ENCODE results near the gene LRRC3C.
"Not testable (repeated sequence)": the region's sequence is repeated elsewhere in the genome, so short reads cannot be mapped to it uniquely, and the experiment has no call there.

The LRRC3C gene

DNA sequence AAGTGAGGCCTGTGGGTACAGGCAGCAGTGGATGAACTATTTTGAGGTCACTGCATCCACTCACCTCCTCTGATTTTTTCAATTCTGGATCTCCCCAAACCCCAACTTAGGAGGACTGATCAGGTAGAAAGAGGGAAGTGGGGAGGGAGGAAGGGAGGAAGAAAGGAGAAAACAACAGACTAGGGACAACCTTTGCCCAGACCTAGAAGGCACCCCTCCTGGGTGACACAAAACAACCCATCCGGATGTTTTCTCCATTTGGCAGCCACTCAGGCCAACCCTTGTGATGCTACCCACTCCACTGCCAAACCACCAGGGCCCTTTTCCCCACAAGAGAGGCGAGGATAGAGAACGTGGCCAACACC is 2.9 kb upstream of the LRRC3C start:
- no peak for DNase-seq

DNA sequence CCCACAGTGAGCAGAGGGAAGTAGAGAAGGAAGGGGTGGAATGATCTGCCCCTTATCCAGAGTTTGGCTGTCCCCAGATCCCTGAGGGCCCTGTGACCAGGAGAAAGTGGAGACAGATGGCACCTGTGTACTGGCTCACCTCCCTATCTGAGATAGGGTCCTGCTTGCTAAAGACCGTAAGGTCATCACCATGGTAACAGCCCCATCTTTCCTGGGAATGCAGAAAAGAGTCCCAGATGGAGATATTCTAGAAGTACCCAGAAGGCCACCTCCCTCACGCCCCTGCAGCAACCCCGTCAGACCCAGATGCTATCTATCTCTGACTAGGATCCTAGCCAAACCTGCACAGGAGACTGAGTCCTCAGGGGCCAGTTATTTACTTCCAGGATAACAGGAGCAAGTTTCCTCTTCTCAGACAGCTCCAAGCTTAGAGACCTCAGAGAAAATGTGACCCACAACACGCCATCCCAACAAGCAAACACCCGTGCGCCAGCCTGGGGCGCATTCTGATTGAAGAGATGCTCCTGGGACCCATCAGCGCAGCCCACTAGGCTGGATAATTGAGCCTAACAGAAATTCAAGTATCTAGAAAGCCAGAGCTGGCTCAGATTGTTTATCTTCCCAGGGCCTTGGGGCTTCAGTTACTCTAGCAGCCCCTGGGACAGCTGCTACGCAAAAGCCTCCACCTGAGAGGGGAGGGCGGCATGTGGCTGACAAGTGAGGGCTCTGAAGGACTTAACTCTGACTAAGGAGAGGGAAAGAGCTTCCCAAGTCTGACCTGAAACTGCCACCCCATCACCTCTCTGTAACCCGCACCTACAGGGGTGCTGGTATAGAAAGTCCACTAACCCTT is 2.0 kb upstream of the LRRC3C start:
- no peak for DNase-seq

DNA sequence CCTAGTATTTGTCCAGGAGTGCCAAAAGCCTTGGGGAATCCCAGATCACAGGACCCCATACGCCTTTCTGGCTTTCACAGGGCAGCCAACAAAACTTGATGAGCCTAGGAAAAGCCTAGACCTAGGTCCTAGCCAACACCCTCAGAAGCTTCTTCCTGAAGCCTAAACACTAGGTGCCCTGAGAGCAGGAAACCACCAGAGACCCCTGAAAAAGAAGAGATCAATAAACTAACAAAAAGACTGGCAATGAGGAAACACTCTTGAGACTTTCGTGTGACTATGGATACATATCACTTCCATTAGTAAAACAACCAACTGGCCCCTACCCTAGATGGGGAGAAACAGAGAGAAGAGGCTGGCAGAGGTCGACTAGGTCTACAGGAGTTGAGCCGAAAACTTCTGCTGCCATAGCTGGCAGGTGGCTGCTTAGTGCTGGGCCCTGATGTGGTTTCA is 1.4 kb upstream of the LRRC3C start:
- DNase-seq = no peak

- DNase-seq = peak; percentile 50
Observed at GRCh38 chr17:39926588-39927100, 888 bp upstream of the LRRC3C start.

DNA sequence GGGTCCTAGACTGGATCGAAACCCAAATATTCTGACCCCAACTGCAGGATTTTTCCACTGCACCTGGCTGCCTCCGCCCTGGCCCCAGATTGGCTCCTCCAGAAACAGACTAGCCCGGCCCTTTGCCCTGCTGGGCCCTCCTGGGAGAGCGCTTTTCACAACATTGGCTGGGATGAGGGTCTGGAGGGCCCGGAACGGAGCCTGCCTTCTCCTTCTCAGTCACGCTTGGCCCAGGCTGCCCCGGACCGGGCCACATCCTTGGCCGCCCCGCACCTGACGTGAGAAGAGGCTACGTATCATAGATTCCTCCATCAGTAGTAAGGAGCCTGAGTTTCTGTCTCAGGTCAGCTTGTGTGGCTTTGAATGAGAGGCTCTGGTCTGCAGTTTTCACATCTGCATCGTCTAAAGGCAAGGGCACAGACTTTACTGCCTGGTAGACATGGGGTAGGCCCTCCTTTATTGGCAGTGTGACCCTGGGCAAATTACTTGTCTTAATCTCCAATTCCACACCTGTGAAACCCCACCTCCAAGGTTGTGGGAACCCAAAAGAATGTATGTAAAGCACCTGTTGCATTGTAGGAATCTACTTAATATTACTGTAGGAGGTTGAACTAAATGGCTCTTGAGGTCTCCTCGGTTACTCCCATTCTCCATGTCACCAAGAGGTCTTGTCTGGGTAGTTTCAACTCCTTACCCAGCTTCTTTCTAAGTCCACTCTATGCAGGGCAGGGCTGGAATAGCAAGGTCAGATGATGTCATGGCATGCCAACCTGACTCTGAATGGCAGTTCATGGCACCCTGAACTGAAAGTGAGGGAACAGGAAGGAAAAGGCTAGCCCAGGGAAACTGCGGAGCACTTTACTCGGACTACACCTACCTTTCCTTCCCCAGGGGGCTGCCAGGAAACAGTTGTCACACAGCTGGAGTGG is 661 bp downstream of the LRRC3C start:
- DNase-seq = no peak

DNA sequence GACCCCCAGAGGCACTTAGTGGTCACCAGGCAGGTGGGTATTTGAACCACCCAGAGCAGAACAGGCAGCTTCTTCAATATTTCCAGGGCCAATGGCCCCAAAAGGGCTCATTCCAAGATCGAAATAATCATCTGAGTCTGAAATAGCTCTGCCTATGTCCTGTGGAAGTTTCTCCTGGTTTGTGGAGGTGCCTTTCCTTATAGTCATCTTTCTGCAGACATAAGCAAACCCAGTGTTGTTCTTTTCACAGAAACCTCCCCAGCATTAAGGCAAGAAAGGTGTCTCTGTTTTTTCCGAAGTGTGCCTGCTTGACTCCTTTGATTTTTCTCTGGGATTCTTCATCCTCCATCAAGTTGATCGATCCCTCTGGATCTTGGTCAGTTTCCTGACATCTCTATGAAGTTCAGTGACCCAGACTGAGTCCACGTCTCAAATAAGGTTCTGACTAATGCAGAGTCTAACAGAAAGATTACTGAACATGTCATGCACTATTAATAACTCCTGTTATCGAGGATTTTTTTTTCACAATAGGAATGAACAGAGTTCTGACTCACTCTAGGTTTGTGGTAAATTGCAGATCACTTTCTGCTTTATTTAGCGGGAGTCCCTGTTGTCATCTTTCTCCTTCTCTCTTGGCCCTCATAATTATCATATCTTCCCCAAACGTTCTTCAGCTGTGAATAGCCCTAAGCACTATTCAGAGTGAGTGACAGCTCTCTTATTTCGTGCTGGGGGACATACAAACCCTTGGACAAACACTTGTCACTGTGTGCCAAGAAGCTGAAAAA is 1.5 kb downstream of the LRRC3C start:
- no peak for DNase-seq

- no peak for DNase-seq
Observed at GRCh38 chr17:39929646-39930407, 2.3 kb downstream of the LRRC3C start.

GRCh38 chr17:39933912-39934311 is 6.4 kb downstream of the LRRC3C start:
- DNase-seq = no peak

DNA sequence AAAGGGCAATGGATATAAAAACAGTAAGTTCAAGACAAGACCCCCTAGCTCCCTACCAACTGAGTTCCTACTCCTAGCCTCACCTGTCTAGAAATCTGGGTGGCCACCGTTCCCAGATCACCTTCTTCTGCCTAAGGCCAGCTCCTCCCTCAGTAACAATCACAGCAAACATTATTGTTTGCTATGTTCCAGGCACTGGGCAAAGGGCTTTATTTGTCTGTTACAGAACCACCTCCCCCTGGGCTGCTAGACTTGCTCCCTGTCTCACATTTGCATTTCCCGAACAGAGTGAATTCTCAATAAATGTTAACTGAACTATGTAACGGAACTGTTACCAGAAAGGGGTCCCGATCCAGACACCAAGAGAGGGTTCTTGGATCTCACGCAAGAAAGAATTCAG is 6.8 kb downstream of the LRRC3C start:
- DNase-seq = no peak

GRCh38 chr17:39935909-39936308 is 8.4 kb downstream of the LRRC3C start:
- no peak for DNase-seq

DNA sequence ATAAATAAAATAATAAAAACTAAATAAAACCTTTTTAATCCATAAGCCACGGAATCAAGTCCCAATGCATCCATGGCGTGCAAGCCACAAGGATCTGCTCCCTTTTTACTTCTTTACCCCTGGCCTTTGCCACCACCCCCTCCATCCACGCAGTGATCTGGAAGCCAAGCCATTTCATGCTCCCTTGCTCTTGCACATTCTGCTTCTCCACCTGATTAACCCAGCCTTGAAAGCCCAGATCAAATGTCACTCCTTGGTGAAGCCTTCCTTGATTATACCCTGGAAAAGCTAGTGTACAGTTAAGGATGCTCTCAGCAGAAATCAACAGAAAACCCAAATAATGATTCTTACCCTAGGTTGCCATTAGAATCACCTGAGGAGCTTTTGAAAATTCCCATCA is 9.9 kb downstream of the LRRC3C start:
- no peak for DNase-seq

- DNase-seq = no peak
Observed at GRCh38 chr17:39938140-39938869, 10.8 kb downstream of the LRRC3C start.

- no peak for DNase-seq
Observed at GRCh38 chr17:39939106-39939505, 11.6 kb downstream of the LRRC3C start.

DNA sequence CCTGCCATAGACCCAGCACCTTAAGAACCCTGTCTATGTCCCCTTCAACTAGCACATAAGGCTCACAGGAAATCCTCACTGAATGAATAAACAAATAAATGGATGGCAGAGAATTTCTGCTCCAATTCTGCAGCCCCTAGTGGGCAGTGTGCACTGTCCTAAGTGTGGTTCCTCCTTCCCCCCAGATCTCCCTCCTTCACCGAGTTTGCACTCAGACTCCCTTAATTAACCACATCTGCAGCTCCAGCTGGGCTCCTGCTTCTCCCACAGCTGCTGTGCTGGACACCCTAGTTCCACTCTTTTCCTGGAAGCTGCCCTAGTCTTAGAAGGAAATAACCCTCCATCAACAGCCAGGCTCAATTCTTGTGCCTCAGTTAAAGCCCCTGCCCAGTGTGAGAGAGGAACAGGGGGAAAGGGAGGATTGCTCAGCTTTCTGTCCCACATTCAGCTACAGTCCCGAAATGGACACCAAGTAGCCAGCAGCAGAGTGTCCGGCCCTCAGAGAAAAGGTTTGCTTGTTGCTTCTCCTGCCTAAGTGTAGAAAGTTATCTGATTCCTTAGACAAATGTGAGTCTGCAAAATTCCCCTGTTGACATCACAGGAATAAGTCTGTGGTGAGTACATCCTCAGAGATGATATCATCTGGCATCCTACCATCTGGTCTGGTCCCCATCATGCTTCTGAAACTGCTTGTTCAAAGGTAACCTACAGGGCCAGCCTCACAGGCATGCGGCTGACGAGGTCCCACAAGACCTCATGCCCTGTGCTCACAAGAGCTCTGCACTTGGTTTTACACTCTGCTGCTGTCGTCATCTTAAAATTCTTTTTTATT is 12.3 kb downstream of the LRRC3C start:
- DNase-seq = peak; percentile 11

DNA sequence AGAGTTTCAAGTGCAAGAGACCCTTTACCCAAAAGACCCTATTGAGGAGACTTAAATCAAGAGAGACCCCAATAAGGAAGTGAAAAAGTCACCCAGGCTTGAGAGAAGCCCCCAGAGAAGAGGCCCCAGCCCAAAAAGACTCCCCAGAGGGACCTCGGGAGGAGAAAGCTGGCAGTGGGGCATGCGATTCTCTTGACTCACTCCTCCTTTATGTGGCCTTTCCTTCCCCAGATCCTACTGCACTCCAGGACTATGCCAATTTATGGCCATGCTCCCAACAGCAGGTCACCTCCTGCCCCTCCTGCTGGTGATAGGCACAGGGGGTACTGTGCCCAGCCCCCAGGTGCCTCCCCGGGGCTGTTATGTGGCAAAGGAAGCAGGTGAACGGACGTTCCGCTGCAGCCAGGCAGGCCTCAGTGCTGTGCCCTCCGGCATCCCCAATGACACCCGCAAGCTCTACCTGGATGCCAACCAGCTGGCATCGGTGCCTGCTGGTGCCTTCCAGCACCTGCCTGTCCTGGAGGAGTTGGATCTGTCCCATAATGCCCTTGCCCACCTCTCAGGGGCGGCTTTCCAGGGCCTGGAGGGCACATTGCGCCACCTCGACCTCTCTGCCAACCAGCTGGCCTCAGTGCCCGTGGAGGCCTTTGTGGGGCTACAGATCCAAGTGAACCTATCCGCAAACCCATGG is 16.3 kb downstream of the LRRC3C start:
- no peak for DNase-seq

- DNase-seq = no peak
Observed at GRCh38 chr17:39944393-39944711, 16.8 kb downstream of the LRRC3C start.

DNA sequence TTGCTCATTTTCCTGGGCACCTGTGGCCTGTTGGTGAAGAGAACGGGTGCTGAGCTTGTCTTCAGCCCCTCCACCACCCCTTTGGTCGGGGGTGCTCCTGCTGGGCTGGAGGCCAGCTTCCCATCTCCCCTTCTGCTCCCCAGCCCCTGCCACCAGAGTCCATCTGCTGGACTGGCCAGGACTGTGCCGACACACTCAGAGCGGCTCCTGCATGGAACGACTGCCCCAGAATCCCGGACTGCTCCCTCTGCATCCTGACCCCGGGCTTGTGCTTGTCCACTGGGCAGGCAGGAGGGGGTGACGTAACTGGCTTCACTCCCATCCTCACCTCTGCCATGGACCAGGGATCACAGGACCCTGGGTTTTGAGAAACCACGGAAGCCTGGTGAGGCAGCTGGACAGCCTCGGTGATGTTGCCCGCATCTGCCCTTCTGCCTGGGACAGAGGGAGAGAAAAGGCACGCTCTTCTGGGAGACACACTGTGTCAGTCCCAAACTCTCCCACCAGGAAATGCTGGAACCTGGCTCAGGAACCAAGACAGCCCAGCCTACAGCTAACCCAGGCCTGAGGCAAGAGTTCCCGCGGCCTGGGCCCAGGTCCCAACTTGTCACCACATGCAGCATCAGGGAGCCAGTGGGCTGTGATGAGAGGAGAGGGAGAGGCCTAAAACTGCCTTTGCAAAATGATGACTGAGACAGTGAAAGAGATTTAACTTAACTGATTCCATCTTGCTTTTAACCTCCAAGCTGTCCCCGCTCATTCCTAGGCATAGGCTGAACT is 19.2 kb downstream of the LRRC3C start:
- DNase-seq = no peak

DNA sequence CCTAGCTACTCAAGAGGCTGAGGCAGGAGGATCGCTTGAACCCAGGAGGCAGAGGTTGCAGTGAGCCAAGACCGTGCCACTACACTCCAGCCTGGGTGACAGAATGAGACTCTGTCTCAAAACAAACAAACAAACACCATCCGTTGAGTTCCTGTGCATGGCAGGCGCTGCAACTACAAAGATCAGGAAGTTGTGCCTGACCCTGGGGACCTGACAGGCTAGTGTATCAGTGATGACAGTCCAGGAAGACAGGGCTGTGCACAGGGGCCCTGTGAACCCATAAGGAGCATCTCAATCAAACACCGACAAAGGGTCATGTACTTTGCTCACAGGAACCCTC is 20.9 kb downstream of the LRRC3C start:
- DNase-seq = not testable (repeated sequence)

DNA sequence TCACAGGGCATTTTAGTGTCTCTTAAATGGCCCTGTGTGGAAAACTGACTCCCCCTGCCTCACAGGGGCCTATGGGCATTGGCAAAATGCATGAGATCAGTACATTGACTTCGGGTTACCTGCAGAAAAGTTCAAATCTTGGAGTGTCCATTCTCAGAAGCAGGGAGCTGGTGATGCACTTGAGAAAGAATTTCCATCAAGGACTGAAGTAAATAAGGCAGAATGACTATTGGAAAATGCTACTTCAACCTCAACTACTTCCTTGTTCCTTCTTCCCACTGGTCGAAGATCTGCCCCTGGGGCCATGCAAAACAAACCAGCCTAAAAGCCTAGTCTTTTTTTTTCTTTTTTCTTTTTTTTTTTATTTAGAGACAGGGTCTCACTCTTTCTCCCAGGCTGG is 21.5 kb downstream of the LRRC3C start:
- no peak for DNase-seq
